GM18505 (cell line): ENCODE results near the gene CKS2.

Experiments
- ATAC-seq: cut with Tn5 transposase; IDR thresholded peaks from one replicate; pipeline ENCODE4 v1.9.1; 2021; ENCODE audit not compliant: unreplicated experiment
- POLR2A ChIP-seq: IDR thresholded peaks from 4 replicates; pipeline ENCODE4 v1.6.1; 2011; ENCODE audit warnings: borderline replicate concordance; ENCODE audit not compliant: insufficient read depth, insufficient read length; ENCODE audit errors: extremely low read depth

CKS2 gene

GRCh38 chr9:89349607-89350006 is 38.6 kb downstream of the CKS2 start:
- TF ChIP-seq POLR2A, result no peak
- no peak for ATAC-seq

GRCh38 chr9:89350988-89351557 is 40.1 kb downstream of the CKS2 start:
- ATAC-seq, result no peak
- TF ChIP-seq POLR2A, result no peak

- no peak for TF ChIP-seq POLR2A
- ATAC-seq, result no peak
Observed at GRCh38 chr9:89351584-89352300, 40.7 kb downstream of the CKS2 start.

GRCh38 chr9:89352451-89352850 is 41.5 kb downstream of the CKS2 start:
- ATAC-seq, result no peak
- TF ChIP-seq POLR2A, result no peak

GRCh38 chr9:89352874-89353649 is 42.1 kb downstream of the CKS2 start:
- TF ChIP-seq POLR2A, result no peak
- ATAC-seq, result no peak

- no peak for ATAC-seq
- TF ChIP-seq POLR2A, result no peak
Observed at GRCh38 chr9:89353989-89354388, 43.0 kb downstream of the CKS2 start.

- no peak for TF ChIP-seq POLR2A
- no peak for ATAC-seq
Observed at GRCh38 chr9:89354471-89354870, 43.5 kb downstream of the CKS2 start.

- no peak for TF ChIP-seq POLR2A
- ATAC-seq, result no peak
Observed at GRCh38 chr9:89356782-89357181, 45.8 kb downstream of the CKS2 start.

- TF ChIP-seq POLR2A, result no peak
- no peak for ATAC-seq
Observed at GRCh38 chr9:89357331-89358197, 46.6 kb downstream of the CKS2 start.

- no peak for TF ChIP-seq POLR2A
- ATAC-seq, result no peak
Observed at GRCh38 chr9:89358376-89358916, 47.5 kb downstream of the CKS2 start.

GRCh38 chr9:89358985-89359384 is 48.0 kb downstream of the CKS2 start:
- no peak for TF ChIP-seq POLR2A
- no peak for ATAC-seq

GRCh38 chr9:89359751-89360261 is 48.8 kb downstream of the CKS2 start:
- TF ChIP-seq POLR2A, result no peak
- ATAC-seq, result no peak
